ENCODE measurements around the gene CRYBG1. TPM values are rescaled to one million over a fixed set of nuclear protein-coding genes. Genes with fewer than 3 reads are reported as not detected.
A peak's percentile ranks its signal among the peaks of the same experiment; 100 is the strongest.

The CRYBG1 gene
- total RNA-seq, 1 experiment from 2014 or later = 5.7 TPM

GRCh38 chr6:106533054-106533453 lies 172.5 kb downstream of the CRYBG1 start:
- H3K9me3 Mint-ChIP-seq = no peaks in the 10 kb centered on the region
- no peak overlapping the region for H2BK120ac ChIP-seq (ENCODE audit: low read depth, low read length, poor library complexity, severe bottlenecking)
- WGBS (ENCODE audit: extremely low coverage, insufficient read length, low lambda C conversion rate) = no CpG with 5 or more reads among the region's 5 CpGs
- H3K36me3 Mint-ChIP-seq (ENCODE audit: insufficient read depth in 1 of 3, low read depth in 3 of 3) = no peaks in the 10 kb centered on the region
- H3K27ac ChIP-seq (ENCODE audit: insufficient read length, low read depth, low read length) = no peak overlapping the region
- no peaks in the 10 kb centered on the region for H3K23me2 ChIP-seq (ENCODE audit: insufficient read length, low read depth, low read length, poor library complexity, severe bottlenecking)
- no peaks in the 10 kb centered on the region for H3K9me3 ChIP-seq (ENCODE audit: control insufficient read depth, low read depth, low read length)
- no peak overlapping the region for H3K23ac ChIP-seq (ENCODE audit: insufficient read length, low read depth, low read length)
- H2AK5ac ChIP-seq (ENCODE audit: insufficient read length, low read length) = no peak overlapping the region
- H3K79me2 ChIP-seq (ENCODE audit: insufficient read depth, low read length) = no peaks in the 10 kb centered on the region
- H2BK5ac ChIP-seq (ENCODE audit: insufficient read length, low read length) = no peak overlapping the region
- H2BK20ac ChIP-seq (ENCODE audit: low read depth, low read length, poor library complexity, severe bottlenecking) = no peak overlapping the region
- no peaks in the 10 kb centered on the region for H3K27me3 Mint-ChIP-seq (ENCODE audit: low read depth)
- H4K8ac ChIP-seq (replicated peaks; ENCODE audit: insufficient read length, low read depth, low read length) = no peak overlapping the region
- no peak overlapping the region for H3K4ac ChIP-seq (ENCODE audit: low read depth, low read length)
- H3K4me1 ChIP-seq (ENCODE audit: insufficient read depth, low read length) = no peaks in the 10 kb centered on the region
- H2BK12ac ChIP-seq (ENCODE audit: insufficient read length, low read depth, low read length) = no peak overlapping the region
- no peak for TF ChIP-seq CTCF (conservative IDR thresholded peaks at IDR 0.05)
- no peak overlapping the region for H2AFZ ChIP-seq (ENCODE audit: low read length)
- peak overlapping the region in 1 of 3 experiments; percentile 6; a peak in 1 of 7 replicates for H3K27ac Mint-ChIP-seq
- no peaks in the 10 kb centered on the region for H3K27me3 ChIP-seq (ENCODE audit: insufficient read depth, low read length)
- H3K79me1 ChIP-seq (ENCODE audit: insufficient read depth, low read depth, low read length, poor library complexity, severe bottlenecking) = no peaks in the 10 kb centered on the region
- H3K4me3 Mint-ChIP-seq = no peak overlapping the region
- H4K91ac ChIP-seq (ENCODE audit: insufficient read length, low read depth, low read length) = no peak overlapping the region
- no peak overlapping the region for H3K18ac ChIP-seq (ENCODE audit: insufficient read length, low read depth, low read length)
- no peak overlapping the region for H3K9ac ChIP-seq (ENCODE audit: extremely low read depth, insufficient read length, low read length)
- DNase-seq = peak; percentile 33
- no peak overlapping the region for H3K56ac ChIP-seq (ENCODE audit: insufficient read length, low read depth, low read length)
- no peaks in the 10 kb centered on the region for H4K20me1 ChIP-seq (ENCODE audit: control insufficient read depth, insufficient read depth, insufficient read length)
- H3K14ac ChIP-seq (ENCODE audit: insufficient read depth, low read length) = no peak overlapping the region
- no peak overlapping the region for H3T11ph ChIP-seq (ENCODE audit: low read length)
- H4K5ac ChIP-seq (ENCODE audit: insufficient read length, low read depth, low read length) = no peak overlapping the region
- no peak overlapping the region for H2BK15ac ChIP-seq (ENCODE audit: low read depth, low read length)
- peaks cover 6 to 17% of the 10 kb centered on the region in 2 experiments for H3K4me1 Mint-ChIP-seq
- H3K4me2 ChIP-seq (ENCODE audit: insufficient read depth, insufficient read length, low read length) = no peak overlapping the region
